ENCODE results near the gene SCPEP1.

DNA sequence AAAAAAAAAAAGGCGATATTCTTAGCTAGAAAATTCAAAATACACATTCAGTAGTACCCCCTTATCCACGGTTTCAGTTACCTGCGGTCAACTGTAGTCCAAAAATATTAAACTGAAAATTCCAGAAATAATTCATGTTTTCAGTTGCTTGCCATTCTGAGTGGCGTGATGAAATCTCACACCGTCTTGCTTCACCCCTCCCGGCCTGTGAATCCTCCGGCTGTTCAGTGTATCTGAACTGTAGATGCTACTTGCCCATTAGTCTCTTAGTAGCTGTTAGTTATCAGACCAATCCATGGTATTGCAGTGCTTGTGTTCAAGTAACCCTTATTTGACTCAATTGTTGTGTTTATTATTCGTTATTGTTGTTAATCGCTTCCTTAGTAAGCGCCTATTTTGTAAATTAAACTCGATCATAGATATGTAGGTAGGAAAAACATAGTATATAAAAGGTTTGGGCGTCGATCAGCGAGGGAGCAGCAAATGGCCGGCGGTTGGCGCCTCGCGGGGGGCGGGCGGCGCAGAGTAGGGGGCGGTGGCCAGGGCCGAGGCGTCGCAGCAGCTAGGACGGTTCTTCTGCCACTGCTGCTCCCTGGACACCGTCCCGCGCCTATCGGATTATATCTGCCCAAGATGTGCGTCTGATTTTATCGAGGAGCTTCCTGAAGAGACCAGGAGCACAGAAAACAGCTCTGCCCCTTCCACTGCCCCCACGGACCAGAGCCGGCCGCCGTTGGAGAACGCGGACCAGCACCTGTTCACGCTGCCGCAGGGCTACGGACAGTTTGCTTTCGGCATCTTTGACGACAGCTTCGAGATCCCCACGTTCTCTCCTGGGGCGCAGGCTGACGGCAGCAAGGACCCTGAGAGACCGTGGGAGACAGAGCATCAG lies 67.3 kb downstream of the SCPEP1 start:
- TF ChIP-seq, protein P1, sequence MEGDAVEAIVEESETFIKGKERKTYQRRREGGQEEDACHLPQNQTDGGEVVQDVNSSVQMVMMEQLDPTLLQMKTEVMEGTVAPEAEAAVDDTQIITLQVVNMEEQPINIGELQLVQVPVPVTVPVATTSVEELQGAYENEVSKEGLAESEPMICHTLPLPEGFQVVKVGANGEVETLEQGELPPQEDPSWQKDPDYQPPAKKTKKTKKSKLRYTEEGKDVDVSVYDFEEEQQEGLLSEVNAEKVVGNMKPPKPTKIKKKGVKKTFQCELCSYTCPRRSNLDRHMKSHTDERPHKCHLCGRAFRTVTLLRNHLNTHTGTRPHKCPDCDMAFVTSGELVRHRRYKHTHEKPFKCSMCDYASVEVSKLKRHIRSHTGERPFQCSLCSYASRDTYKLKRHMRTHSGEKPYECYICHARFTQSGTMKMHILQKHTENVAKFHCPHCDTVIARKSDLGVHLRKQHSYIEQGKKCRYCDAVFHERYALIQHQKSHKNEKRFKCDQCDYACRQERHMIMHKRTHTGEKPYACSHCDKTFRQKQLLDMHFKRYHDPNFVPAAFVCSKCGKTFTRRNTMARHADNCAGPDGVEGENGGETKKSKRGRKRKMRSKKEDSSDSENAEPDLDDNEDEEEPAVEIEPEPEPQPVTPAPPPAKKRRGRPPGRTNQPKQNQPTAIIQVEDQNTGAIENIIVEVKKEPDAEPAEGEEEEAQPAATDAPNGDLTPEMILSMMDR (IDR thresholded peaks at IDR 0.05) = no peak
- TF ChIP-seq POLR2A (IDR thresholded peaks at IDR 0.05) = no peak
